Measurements from ENCODE around the gene MAG. TPM values are rescaled to one million over a fixed set of nuclear protein-coding genes. Genes with fewer than 3 reads are reported as not detected.

The MAG gene
- total and polyA plus RNA-seq, 2 of the 8 experiments (the other 6 are each of a cell fraction or from before 2014, with no cell fraction given) = 0.20 to 1.3 TPM

GRCh38 chr19:35254341-35255297 lies 37.3 kb upstream of the MAG start (continued):
- TF ChIP-seq CHD7 (IDR thresholded peaks at IDR 0.05; ENCODE audit: insufficient replicate concordance, low read length) (no peak), POLR2A (IDR thresholded peaks at IDR 0.05; ENCODE audit: control extremely low read depth in 1 of 2, low read depth in 2 of 2, low read length in 2 of 2) (peak in 1 of 2 experiments; percentile 16; a peak in 1 of 3 replicates)

Measured in H1 (cell line).